ENCODE data around the gene CEBPB. TPM values are rescaled to one million over a fixed set of nuclear protein-coding genes. Genes with fewer than 3 reads are reported as not detected.

The CEBPB gene
- total RNA-seq, 1 experiment from 2014 or later, result 226 TPM

GRCh38 chr20:50192364-50193198 lies 2.0 kb downstream of the CEBPB start:
- intact Hi-C loops (cut with micrococcal nuclease), result no loop called here
- Mint-ChIP-seq H3K4me3 (ENCODE audit: unreplicated experiment) (peak overlapping the region; percentile 90), H3K9me3 (ENCODE audit: unreplicated experiment) (no peaks in the 10 kb centered on the region), H3K27me3 (ENCODE audit: insufficient read depth, unreplicated experiment) (no peaks in the 10 kb centered on the region), H3K27ac (ENCODE audit: low read depth, unreplicated experiment) (peak overlapping the region; percentile 90), H3K36me3 (ENCODE audit: insufficient read depth, unreplicated experiment) (peaks cover 40% of the 10 kb centered on the region), H3K4me1 (ENCODE audit: insufficient read depth, unreplicated experiment) (peaks cover 34% of the 10 kb centered on the region)
- ChIA-PET CTCF (interaction anchor here (0.7 to 12.7 kb wide), 6 partner anchors 116 to 272 kb away, joined by 3 to 295 read pairs (median 3); no protein-coding TSS in a partner anchor), POLR2A (interaction anchor here (0.6 to 4.6 kb wide), 19 partner anchors 77 to 539 kb away, joined by 3 to 79 read pairs (median 5); partner anchors contain the start of gene PARD6B)
- peak; percentile 83 for DNase-seq (ENCODE audit: unreplicated experiment)
- no peak for TF ChIP-seq CTCF (IDR thresholded peaks at IDR 0.05; ENCODE audit: unreplicated experiment)
- BruUV-seq (replicated peaks), result no TSS peak

- no peaks in the 10 kb centered on the region for H3K9me3 Mint-ChIP-seq (ENCODE audit: unreplicated experiment)
- no TSS peak for BruUV-seq (replicated peaks)
- ChIA-PET CTCF (interaction anchor here (0.6 to 1.1 kb wide), 6 partner anchors 96 to 250 kb away, joined by 3 to 4 read pairs (median 3); no protein-coding TSS in a partner anchor), POLR2A (interaction anchor here (0.6 to 4.6 kb wide), 16 partner anchors 10 to 717 kb away, joined by 3 to 79 read pairs (median 4); no protein-coding TSS in a partner anchor)
- peak overlapping the region; percentile 90 for H3K27ac Mint-ChIP-seq (ENCODE audit: low read depth, unreplicated experiment)
- intact Hi-C loops (cut with micrococcal nuclease), result no loop called here
- no peak for TF ChIP-seq CTCF (IDR thresholded peaks at IDR 0.05; ENCODE audit: unreplicated experiment)
- peaks cover 44% of the 10 kb centered on the region for H3K36me3 Mint-ChIP-seq (ENCODE audit: insufficient read depth, unreplicated experiment)
- peak overlapping the region; percentile 90 for H3K4me3 Mint-ChIP-seq (ENCODE audit: unreplicated experiment)
- peaks cover 26% of the 10 kb centered on the region for H3K4me1 Mint-ChIP-seq (ENCODE audit: insufficient read depth, unreplicated experiment)
- no peaks in the 10 kb centered on the region for H3K27me3 Mint-ChIP-seq (ENCODE audit: insufficient read depth, unreplicated experiment)
- DNase-seq (ENCODE audit: unreplicated experiment), result peak; percentile 43
Measured at GRCh38 chr20:50193199-50193835, 2.7 kb downstream of the CEBPB start.

- no peak for TF ChIP-seq CTCF (IDR thresholded peaks at IDR 0.05; ENCODE audit: unreplicated experiment)
- H3K27me3 Mint-ChIP-seq (ENCODE audit: insufficient read depth, unreplicated experiment), result no peaks in the 10 kb centered on the region
- H3K9me3 Mint-ChIP-seq (ENCODE audit: unreplicated experiment), result no peaks in the 10 kb centered on the region
- peak; percentile 42 for DNase-seq (ENCODE audit: unreplicated experiment)
- BruUV-seq (replicated peaks), result no TSS peak
- peak overlapping the region; percentile 90 for H3K4me3 Mint-ChIP-seq (ENCODE audit: unreplicated experiment)
- ChIA-PET CTCF (interaction anchor here (0.6 to 1.1 kb wide), 4 partner anchors 96 to 245 kb away, joined by 3 to 4 read pairs (median 3); no protein-coding TSS in a partner anchor), POLR2A (interaction anchor here (0.6 to 4.6 kb wide), 20 partner anchors 9 to 716 kb away, joined by 3 to 79 read pairs (median 3); no protein-coding TSS in a partner anchor)
- peaks cover 22% of the 10 kb centered on the region for H3K4me1 Mint-ChIP-seq (ENCODE audit: insufficient read depth, unreplicated experiment)
- peaks cover 48% of the 10 kb centered on the region for H3K36me3 Mint-ChIP-seq (ENCODE audit: insufficient read depth, unreplicated experiment)
- intact Hi-C loops (cut with micrococcal nuclease), result no loop called here
- peak overlapping the region; percentile 90 for H3K27ac Mint-ChIP-seq (ENCODE audit: low read depth, unreplicated experiment)
Measured at GRCh38 chr20:50193836-50194421, 3.3 kb downstream of the CEBPB start.
